PC-3 (cell line): ENCODE results near the gene PCDHGA5. TPM values are rescaled to one million over a fixed set of nuclear protein-coding genes. Genes with fewer than 3 reads are reported as not detected.

Experiments
- ATAC-seq: fragments of 200-7000 bp; cut with Tn5 transposase; 2 replicates; pipeline ENCODE4 v1.9.1; 2020; ENCODE audit warnings: mild to moderate bottlenecking, moderate library complexity
- BruUV-seq: library from RNA; stranded (reverse); fragments of 400-500 nt; replicated peaks from 2 replicates; lab custom pipeline; 2021; lab: Mats Ljungman, UMichigan
- CTCF ChIA-PET: fragments of 300-600 bp; sonication (Branson Sonifier 250); formaldehyde crosslinking; loops from one replicate; lab custom pipeline; 2022; ENCODE audit warnings: antibody characterized with exemption; lab: Charles Lee
- POLR2A ChIA-PET: fragments of 300-600 bp; sonication (Branson Sonifier 250); formaldehyde crosslinking; loops from one replicate; lab custom pipeline; 2022; ENCODE audit warnings: antibody characterized with exemption; ENCODE audit not compliant: unreplicated experiment; lab: Charles Lee
- DNase-seq: peaks from one replicate; pipeline ENCODE4 v3.0.0-alpha.2; 2015
- H2AFZ ChIP-seq: fragments of 300-600 bp; sonication (generic); 2 replicates; pipeline ENCODE4 v1.6.0; 2016; ENCODE audit warnings: antibody characterized with exemption, low read length
- H3F3A ChIP-seq: fragments of 300-600 bp; sonication (generic); one replicate; pipeline ENCODE4 v1.6.0; 2017; ENCODE audit warnings: antibody characterized with exemption, low read length, control low read depth, mild to moderate bottlenecking; ENCODE audit not compliant: unreplicated experiment
- H3K27ac ChIP-seq: fragments of 300-600 bp; sonication (generic); 2 replicates; pipeline ENCODE4 v1.5.1; 2016; ENCODE audit warnings: mild to moderate bottlenecking, low read length
- H3K27me3 ChIP-seq: fragments of 300-600 bp; sonication (generic); 2 replicates; pipeline ENCODE4 v1.6.1; 2016; ENCODE audit warnings: low read length, mixed read lengths
- H3K36me3 ChIP-seq: fragments of 300-600 bp; sonication (generic); 2 replicates; pipeline ENCODE4 v1.6.1; 2016; ENCODE audit warnings: low read depth, mixed run types, low read length, mixed read lengths
- H3K4me1 ChIP-seq: fragments of 300-600 bp; sonication (generic); 2 replicates; pipeline ENCODE4 v1.5.1; 2016; ENCODE audit warnings: low read length; ENCODE audit not compliant: insufficient read depth
- H3K4me2 ChIP-seq: fragments of 300-600 bp; sonication (generic); 2 replicates; pipeline ENCODE4 v1.6.0; 2016; ENCODE audit warnings: low read length
- H3K4me3 ChIP-seq: fragments of 300-600 bp; sonication (generic); 2 replicates; pipeline ENCODE4 v1.5.1; 2016; ENCODE audit warnings: mild to moderate bottlenecking, low read length, mixed read lengths
- H3K79me2 ChIP-seq: fragments of 300-600 bp; sonication (generic); 2 replicates; pipeline ENCODE4 v1.6.1; 2017; ENCODE audit warnings: low read length, mixed read lengths
- H3K9ac ChIP-seq: fragments of 300-600 bp; sonication (generic); 2 replicates; pipeline ENCODE4 v1.6.0; 2016; ENCODE audit warnings: mild to moderate bottlenecking, low read length
- H3K9me2 ChIP-seq: fragments of 300-600 bp; sonication (generic); replicated peaks from 2 replicates; pipeline ENCODE4 v1.6.1; 2016; ENCODE audit warnings: mixed run types, low read length, mixed read lengths
- H3K9me3 ChIP-seq: fragments of 300-600 bp; sonication (generic); 2 replicates; pipeline ENCODE4 v1.6.1; 2016; ENCODE audit warnings: low read length, mixed read lengths
- H4K20me1 ChIP-seq: fragments of 300-600 bp; sonication (generic); 2 replicates; pipeline ENCODE4 v1.6.1; 2016; ENCODE audit warnings: low read length, mixed read lengths
- EZH2 ChIP-seq: fragments of 300-600 bp; sonication (generic); IDR thresholded peaks from one replicate; pipeline ENCODE4 v1.6.1; 2017; ENCODE audit warnings: antibody characterized with exemption, mild to moderate bottlenecking, low read length; ENCODE audit not compliant: unreplicated experiment
- EZH2phosphoT487 ChIP-seq: fragments of 300-600 bp; sonication (generic); IDR thresholded peaks from 2 replicates; pipeline ENCODE4 v1.6.1; 2018; ENCODE audit warnings: mild to moderate bottlenecking, antibody characterized with exemption, low read length, borderline replicate concordance
- intact Hi-C: fragments of 100-400 bp; cut with micrococcal nuclease; formaldehyde crosslinking; loops from 2 replicates; pipeline ENCODE4 v1.9.0; 2023
- total RNA-seq: library from RNA; depleted of rRNA; stranded (reverse); fragments of >200 nt; gene quantifications from 2 replicates; pipeline ENCODE4 v1.2.3, GENCODE V29; 2014
- TF ChIP-seq, protein P1 (sequence below): fragments of 300-600 bp; sonication (generic); conservative IDR thresholded peaks from 2 replicates; pipeline ENCODE4 v1.5.1; 2017; ENCODE audit warnings: antibody characterized with exemption, low read depth, mild to moderate bottlenecking, low read length

Gene PCDHGA5
- total RNA-seq, 1 experiment from 2014 or later: 0.98 TPM

DNA sequence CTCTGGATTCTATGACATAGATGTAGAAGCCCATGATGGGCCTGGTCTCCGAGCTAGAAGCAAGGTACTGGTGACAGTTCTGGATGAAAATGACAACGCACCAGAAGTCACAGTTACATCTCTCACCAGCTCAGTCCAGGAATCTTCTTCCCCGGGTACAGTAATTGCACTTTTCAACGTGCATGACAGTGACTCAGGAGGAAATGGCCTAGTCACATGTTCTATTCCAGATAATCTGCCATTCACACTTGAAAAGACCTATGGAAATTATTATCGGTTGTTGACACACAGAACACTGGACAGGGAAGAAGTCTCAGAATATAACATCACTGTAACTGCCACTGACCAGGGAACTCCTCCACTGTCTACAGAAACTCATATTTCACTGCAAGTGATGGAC is 7.8 kb upstream of the PCDHGA5 start:
- Histone ChIP-seq H3K79me2 (no peaks in the 10 kb centered on the region), H3K4me1 (no peaks in the 10 kb centered on the region), H3F3A (no peaks in the 10 kb centered on the region), H3K36me3 (no peaks in the 10 kb centered on the region), H4K20me1 (no peaks in the 10 kb centered on the region), H3K9me2 (no peaks in the 10 kb centered on the region), H3K9me3 (no peaks in the 10 kb centered on the region), H3K4me3 (no peak overlapping the region), H3K27ac (no peak overlapping the region), H3K4me2 (no peak overlapping the region), H3K27me3 (no peaks in the 10 kb centered on the region), H3K9ac (no peak overlapping the region), H2AFZ (no peak overlapping the region)
- POLR2A ChIA-PET: no interaction called here
- DNase-seq (no peak), ATAC-seq (no peak)
- no TSS peak for BruUV-seq
- TF ChIP-seq EZH2phosphoT487 (no peak), EZH2 (no peak)
- intact Hi-C loops: no loop called here
- CTCF ChIA-PET: interaction anchor here (0.6 kb wide), 1 partner anchor 26 kb away, joined by 4 read pairs; the partner anchor contains the start of gene PCDHGA1

DNA sequence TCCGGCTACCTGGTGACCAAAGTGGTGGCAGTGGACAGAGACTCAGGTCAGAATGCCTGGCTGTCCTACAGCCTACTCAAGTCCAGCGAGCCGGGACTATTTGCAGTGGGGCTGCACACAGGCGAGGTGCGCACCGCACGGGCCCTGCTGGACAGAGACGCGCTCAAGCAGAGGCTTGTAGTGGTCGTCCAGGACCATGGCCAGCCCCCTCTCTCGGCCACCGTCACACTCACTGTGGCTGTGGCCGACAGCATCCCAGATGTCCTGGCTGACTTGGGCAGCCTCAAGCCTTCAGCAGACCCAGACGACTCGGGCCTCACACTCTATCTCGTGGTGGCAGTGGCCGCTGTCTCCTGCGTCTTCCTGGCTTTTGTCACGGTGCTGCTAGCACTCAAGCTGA is 7.0 kb upstream of the PCDHGA5 start:
- no peak for DNase-seq
- Histone ChIP-seq H3K9me2 (no peaks in the 10 kb centered on the region), H4K20me1 (no peaks in the 10 kb centered on the region), H3K27ac (no peak overlapping the region), H3K9ac (no peak overlapping the region), H3K4me1 (no peaks in the 10 kb centered on the region), H3F3A (no peaks in the 10 kb centered on the region), H3K36me3 (no peaks in the 10 kb centered on the region), H3K9me3 (no peaks in the 10 kb centered on the region; the same call in 1 of the 2 replicates), H3K4me2 (no peak overlapping the region), H3K79me2 (no peaks in the 10 kb centered on the region), H3K27me3 (no peaks in the 10 kb centered on the region), H2AFZ (no peak overlapping the region), H3K4me3 (no peak overlapping the region)
- intact Hi-C loops: no loop called here
- TF ChIP-seq EZH2phosphoT487: no peak
- TF ChIP-seq EZH2: no peak
- TF ChIP-seq, protein P1, sequence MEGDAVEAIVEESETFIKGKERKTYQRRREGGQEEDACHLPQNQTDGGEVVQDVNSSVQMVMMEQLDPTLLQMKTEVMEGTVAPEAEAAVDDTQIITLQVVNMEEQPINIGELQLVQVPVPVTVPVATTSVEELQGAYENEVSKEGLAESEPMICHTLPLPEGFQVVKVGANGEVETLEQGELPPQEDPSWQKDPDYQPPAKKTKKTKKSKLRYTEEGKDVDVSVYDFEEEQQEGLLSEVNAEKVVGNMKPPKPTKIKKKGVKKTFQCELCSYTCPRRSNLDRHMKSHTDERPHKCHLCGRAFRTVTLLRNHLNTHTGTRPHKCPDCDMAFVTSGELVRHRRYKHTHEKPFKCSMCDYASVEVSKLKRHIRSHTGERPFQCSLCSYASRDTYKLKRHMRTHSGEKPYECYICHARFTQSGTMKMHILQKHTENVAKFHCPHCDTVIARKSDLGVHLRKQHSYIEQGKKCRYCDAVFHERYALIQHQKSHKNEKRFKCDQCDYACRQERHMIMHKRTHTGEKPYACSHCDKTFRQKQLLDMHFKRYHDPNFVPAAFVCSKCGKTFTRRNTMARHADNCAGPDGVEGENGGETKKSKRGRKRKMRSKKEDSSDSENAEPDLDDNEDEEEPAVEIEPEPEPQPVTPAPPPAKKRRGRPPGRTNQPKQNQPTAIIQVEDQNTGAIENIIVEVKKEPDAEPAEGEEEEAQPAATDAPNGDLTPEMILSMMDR: no peak
- ChIA-PET POLR2A (no interaction called here), CTCF (no interaction called here)
- no TSS peak for BruUV-seq
- ATAC-seq: no peak

DNA sequence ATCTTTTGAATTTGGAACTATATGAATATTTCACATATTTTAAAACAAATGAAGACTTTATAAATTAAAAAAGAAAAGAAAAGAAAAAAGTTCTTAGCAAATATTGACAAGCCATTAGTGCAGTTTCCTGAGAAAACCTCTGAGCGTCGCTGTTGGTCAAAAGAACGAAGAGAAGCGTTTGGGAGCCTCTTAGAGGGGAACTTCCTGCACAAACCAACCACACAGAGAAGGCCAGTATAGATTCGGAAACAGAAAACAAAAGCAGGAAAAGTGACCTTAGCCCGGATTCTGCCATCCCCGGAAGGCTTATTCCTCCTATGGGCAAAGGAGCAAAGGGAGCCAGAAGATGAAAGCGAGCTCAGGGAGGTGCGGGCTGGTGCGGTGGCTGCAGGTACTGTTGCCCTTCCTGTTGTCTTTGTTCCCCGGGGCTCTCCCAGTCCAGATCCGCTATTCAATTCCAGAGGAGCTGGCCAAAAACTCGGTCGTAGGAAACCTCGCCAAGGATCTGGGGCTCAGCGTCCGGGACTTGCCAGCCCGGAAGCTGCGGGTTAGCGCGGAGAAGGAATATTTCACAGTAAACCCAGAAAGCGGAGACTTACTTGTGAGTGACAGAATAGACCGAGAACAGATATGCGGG is 4.1 kb upstream of the PCDHGA5 start, which contains the start of gene PCDHGB2:
Gene PCDHGB2, plus strand, starts transcription at position 205 of the 637 bp plus-strand sequence. Its CDS starts 142 bp downstream, at position 347.
- Histone ChIP-seq H3F3A (no peaks in the 10 kb centered on the region), H3K27ac (0 out of 2 replicates have a peak within 1 kb of the TSS, but pooled peaks have one; percentile 23), H3K79me2 (no peaks in the 10 kb centered on the region), H3K9me2 (no peaks in the 10 kb centered on the region), H3K9ac (peak within 1 kb of the TSS; percentile 53), H3K4me2 (peak within 1 kb of the TSS; percentile 80), H3K4me1 (0 out of 2 replicates have a peak, but pooled peaks cover 3% of the 10 kb centered on the region), H4K20me1 (no peaks in the 10 kb centered on the region), H2AFZ (peak within 1 kb of the TSS; percentile 94), H3K27me3 (no peaks in the 10 kb centered on the region), H3K9me3 (no peaks in the 10 kb centered on the region; the same call in 1 of the 2 replicates), H3K36me3 (no peaks in the 10 kb centered on the region), H3K4me3 (peak within 1 kb of the TSS; percentile 69)
- POLR2A ChIA-PET: no interaction called here
- peak; percentile 62 for ATAC-seq
- CTCF ChIA-PET: interaction anchor here (0.6 to 1.1 kb wide), 2 partner anchors 201 to 204 kb away, joined by 4 to 5 read pairs; no protein-coding TSS in a partner anchor
- TSS peak; percentile 36 for BruUV-seq
- intact Hi-C loops: loop anchor here (1.0 to 5.0 kb wide), 2 partner anchors 200 to 268 kb away; partner anchors contain the start of gene PCDHB2
- TF ChIP-seq EZH2phosphoT487: no peak
- TF ChIP-seq, protein P1: peak; percentile 67; the same call in 1 of the 2 replicates
- peak; percentile 63 for DNase-seq
